HG02970 (cell line): ENCODE measurements around the gene OPTN.
"Not testable (repeated sequence)": the region's sequence is repeated elsewhere in the genome, so short reads cannot be mapped to it uniquely, and the experiment has no call there.

Experiments used
- ATAC-seq: cut with Tn5 transposase; IDR thresholded peaks from one replicate; pipeline ENCODE4 v1.9.1; 2021; ENCODE audit warnings: mild to moderate bottlenecking, moderate library complexity, moderate number of reproducible peaks; ENCODE audit not compliant: unreplicated experiment, low FRiP score

OPTN gene

DNA sequence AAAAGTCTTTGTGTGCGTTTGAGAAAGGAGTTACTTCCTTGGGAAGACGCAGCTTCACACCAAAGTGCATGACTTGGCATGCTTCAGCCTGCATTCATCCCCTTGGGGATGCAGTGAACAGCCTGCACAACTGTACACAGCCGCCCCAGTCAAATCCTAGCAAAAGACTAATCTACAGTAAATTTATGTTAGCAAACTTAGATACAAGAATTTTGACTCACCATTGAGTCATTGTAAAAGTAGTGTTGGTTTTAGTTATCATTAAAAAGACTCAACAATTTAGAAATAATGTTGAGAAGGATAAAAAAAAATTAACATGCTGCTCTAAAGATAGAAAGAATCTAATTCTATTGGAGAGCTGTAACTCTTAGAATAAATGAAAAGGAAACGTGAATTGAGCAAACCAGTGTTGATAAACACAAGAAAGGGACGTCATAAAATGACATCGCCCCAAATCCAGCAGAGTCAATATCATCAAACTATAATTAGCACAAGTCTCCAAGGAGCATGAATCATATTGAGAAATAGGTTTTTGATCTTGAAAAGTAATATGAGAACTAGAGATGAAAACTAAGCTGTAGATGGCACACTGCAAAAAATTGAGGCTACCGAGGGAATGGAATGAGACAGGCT lies 11.9 kb upstream of the OPTN start:
- ATAC-seq, result no peak

GRCh38 chr10:13089345-13089744 lies 10.6 kb upstream of the OPTN start:
- no peak for ATAC-seq

DNA sequence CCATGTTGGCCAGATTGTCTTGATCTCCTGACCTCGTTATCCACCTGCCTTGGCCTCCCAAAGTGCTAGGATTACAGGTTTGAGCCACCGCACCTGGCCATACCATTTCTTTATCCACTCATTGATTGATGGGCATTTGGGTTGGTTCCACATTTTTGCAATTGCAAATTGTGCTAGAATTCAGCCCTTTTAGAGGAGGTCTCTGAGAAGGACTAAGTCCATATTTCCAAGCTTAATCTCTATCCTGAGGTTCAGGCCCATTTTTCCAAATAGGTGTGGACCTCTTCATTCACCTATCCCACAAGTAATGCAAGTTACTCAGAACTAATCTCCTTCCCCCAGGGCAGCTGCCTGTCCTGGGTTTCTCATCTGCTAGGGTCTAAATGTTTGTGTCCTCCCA lies 9.7 kb upstream of the OPTN start:
- ATAC-seq, result no peak

- no peak for ATAC-seq
Measured at GRCh38 chr10:13091801-13092200, 8.2 kb upstream of the OPTN start.

DNA sequence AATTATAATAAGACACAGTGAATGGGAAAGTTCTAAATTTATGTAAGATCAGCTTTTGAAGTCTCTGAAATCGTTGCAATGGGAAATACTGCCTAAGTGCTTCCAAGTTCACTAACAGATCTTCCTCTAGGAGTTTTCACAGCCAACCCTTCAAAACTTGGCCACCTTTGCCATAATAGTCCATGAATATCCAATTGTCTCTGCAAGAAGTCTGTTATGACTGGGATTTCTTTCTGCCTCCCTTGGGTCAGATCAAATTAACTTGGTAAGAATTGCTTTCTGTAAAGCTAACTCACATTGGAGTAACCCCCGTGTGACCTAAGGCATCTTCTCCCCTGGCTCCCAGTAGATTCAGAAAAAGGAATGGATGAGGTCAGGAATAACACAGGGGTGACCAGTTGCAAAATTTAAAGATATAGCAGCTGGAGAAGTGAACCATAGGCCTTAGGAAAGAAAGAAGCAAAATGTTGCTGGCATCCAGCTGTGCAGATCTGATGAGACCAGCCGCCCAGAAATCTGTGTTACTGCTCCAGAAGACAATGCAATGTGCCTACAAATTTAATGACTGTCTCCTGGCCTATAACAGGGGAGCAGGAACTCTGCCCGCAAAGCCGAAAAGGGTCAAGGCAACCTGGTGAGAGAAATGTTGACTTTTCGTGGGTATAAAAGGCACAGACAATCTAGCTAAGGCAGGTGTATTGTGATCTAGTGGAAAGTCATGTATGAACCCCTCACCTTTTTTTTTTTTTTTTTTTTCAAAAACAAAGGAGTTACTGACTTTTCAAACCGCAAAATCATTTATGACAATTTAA lies 7.5 kb upstream of the OPTN start:
- no peak for ATAC-seq

GRCh38 chr10:13094082-13094481 lies 5.9 kb upstream of the OPTN start:
- not testable (repeated sequence) for ATAC-seq

DNA sequence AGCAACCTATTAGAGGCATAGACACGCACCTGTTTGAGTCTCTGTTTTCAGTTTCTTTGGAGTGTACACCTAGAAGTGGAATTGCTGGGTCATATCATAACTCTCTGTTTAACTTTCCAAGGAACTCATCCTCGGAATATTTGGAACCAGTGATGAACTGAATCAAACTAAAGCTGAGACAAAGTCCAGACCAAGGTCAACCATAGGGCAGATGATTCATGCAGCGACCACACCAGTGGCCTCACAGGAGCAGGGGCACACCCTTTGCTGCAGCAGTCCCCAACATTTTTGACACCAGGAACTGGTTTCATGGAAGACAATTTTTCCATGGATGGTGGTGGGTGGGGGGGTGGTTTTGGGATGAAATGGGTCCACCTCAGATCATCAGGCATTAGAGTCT lies 4.9 kb upstream of the OPTN start:
- no peak for ATAC-seq

DNA sequence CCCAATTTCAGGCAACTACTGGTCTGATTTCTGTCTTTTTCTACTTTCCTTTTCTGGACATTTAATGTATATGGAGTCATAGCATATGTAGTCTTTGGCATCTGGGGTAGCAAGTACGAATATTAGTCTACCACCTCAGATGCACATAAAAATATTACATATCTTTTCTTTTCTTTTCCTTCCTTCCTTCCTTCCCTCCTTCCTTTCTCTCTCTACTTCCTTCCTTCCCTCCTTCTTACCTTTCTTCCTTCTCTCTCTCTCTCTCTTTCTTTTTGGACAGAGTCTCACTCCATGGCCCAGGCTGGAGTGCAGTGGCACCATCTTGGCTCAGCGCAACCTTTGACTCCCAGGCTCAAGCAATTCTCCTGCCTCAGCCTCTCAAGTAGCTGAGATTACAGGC lies 4.0 kb upstream of the OPTN start:
- ATAC-seq, result no peak

- peak; percentile 24 for ATAC-seq
Measured at GRCh38 chr10:13099144-13099665, 758 bp upstream of the OPTN start.

DNA sequence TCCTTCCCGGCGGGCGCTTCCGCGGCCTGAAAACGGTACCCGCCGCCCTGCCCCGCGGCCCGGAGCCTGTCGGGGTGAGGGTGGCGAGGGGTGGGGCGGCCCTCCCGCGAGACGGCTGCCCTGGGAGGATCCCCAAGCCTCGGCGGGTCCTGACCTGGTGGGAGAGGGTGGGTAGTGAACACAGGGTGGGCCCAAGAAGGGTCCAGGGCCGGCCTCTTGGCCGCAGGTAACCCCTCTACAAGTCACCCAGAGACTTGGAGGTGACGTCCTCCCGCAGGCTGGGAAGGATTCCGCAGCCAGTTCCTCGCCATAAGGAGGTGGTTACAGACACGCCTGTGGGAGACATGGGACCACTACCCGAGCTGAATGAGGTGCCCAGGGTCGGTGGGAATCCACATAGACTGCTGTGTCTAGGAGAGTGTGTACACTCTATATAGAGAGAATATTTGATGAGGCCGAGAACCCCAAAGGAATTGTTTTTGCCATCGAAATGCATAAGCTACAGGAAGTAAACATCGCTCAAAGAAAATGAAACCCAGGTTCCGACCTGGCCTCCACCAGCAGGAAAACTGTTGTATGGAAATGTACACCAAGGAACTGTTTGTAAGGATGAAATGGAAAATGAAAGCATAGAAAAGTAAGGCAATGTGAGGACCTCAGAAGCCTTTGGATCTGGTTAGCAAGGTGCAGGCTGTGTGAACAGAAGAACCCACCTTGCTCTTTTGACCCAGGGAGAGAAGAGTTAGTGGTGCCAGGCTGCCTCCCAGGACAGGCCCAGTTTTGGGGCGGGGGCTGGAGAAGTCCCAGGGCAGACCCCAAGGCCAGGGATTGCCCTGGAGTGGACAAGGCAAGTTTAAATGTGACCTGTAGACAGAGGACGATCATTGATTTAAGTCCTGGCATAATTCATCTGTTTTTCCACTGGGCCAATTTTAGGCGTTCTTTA lies 659 bp downstream of the OPTN start:
- ATAC-seq, result peak; percentile 22

GRCh38 chr10:13102002-13102794 lies 2.2 kb downstream of the OPTN start:
- no peak for ATAC-seq

- no peak for ATAC-seq
Measured at GRCh38 chr10:13103554-13103953, 3.6 kb downstream of the OPTN start.

- ATAC-seq, result no peak
Measured at GRCh38 chr10:13104697-13105096, 4.7 kb downstream of the OPTN start.

DNA sequence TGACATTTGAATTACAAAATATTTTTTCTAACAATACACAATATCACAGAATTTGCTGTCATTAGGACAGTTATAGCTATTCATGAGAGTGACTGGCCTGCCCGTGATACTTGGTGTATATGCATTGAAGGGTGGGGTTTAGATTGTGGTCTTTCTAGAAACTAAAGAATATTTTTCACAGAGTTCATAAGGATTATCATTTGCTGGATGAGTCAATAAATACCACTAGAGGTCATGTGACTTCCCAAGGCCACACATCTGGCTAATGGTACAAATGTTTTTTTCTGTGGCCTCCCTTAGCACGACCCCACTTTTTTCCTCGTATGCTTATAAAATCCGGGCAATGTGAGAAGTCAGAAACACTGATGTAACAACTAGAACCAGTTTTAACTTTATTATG lies 5.2 kb downstream of the OPTN start:
- no peak for ATAC-seq

DNA sequence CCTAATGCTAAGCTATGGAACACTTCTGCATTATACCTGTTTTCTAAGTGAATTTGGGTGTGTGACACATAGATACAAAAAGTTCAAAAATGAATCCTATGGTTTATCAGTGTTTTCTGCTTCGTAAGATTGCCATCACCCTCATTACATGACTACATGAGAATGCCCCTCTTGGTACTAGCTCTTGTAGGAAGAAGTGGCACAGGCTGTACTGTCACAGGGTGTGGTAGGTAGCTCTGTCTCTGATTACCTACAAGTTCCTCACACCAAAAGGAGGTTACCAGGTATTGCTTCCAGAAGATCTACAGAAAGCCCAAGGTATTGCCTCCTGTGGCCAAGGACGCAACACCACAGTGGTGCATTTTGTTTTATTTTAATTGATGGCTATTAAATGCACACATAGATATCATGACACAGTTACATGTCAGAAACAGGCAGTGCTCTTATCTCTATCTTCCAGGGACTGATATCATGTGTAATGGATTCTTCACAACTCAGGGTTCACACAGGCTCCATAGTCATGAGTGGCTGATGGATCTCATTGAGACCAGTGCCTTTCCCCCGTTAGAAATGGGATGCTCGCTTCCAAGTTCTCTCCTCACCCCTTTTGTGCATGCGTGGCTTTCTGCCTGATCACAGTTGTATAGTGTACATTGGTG lies 6.6 kb downstream of the OPTN start:
- no peak for ATAC-seq

- ATAC-seq, result no peak
Measured at GRCh38 chr10:13110908-13111307, 10.9 kb downstream of the OPTN start.

DNA sequence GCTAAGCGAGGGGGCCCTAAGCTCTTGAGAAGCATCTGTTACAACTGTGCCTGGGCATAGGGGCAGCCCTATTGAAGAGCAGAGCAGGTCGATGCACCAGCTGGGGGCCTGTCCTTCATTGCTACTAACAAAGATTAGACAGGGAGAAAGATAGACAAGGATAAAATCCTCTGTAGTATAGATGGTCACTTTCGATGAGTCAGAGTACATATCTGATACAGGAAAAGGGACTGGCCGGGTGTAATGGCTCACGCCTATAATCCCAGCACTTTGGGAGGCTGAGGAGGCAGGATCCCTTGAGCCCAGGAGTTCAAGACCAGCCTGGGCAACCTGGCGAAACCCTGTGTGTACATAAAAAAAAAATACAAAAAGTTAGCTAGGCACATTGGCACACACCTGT lies 13.6 kb downstream of the OPTN start:
- no peak for ATAC-seq

- no peak for ATAC-seq
Measured at GRCh38 chr10:13115832-13116803, 16.2 kb downstream of the OPTN start.
